Iris pigment epithelial cell (primary cell): ENCODE data around the gene FOXO3.

Experiments used
- DNase-seq: peaks from one replicate; pipeline ENCODE4 v3.0.0-alpha.2; 2011; ENCODE audit warnings: low read depth

The FOXO3 gene

DNA sequence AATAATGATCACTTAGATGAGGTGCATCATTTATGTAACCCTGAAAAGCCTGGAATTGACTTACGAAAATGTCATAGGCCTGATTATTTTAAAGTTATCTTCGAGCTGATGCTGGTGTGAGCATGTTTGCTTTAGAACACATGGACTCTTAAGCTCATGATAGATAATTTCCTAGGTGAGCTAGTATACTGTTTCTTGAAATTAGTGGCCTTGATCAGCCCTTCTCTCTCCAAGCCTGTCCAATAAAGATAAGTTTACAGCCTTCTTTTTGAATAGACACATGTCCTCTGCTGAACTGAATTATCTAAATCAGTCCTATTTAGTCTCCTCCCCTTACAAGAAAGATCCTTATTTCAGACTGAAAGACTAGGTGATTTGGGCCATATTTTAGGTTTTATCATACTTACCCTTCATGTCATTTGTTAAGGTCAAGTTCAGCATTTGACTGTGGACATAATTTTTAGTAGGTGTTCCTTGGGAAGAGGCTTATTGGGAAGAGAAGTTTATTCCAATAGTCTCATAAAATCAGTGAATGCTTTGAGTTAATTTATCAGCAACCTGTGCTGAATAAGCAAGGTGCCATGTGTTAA is 15.3 kb downstream of the FOXO3 start:
- no peak for DNase-seq

DNA sequence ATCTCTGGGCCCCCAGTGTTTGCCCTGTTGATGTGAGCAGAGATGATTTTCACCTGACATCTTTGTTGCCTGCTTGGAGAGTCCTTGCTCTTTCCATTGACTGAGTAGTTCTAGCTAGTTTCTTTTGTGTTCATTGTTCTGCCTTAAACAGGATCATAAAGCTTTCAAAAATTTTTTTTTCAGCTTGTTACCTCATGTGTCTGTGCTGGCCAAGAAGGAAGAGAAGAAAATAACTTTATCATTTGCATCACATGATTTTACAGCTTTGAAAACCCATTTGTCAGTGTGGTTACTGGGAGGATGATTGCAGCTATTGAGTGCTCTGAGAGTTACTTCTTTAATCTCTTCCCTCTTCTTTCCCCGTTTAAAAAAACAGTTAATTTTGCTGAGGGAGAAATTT is 16.0 kb downstream of the FOXO3 start:
- no peak for DNase-seq

DNA sequence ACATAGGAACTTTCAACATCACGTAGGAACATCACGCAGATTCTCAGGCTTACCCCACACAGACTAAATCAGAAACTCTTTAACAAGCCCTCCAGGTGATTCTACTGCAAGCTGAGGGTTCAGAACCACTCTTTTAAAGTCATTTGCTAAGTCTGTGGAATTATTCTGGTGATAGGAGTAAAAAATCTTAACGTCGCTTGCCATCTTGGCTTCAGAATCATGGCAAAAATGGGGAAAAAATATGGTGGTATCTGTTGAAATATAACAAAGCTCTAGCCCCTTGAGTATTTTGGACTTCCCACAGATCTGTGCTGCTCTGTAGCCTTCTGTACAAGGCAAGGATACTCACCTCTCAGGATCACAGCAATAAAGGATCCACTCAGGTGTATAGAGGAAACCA is 17.4 kb downstream of the FOXO3 start:
- DNase-seq = no peak

DNA sequence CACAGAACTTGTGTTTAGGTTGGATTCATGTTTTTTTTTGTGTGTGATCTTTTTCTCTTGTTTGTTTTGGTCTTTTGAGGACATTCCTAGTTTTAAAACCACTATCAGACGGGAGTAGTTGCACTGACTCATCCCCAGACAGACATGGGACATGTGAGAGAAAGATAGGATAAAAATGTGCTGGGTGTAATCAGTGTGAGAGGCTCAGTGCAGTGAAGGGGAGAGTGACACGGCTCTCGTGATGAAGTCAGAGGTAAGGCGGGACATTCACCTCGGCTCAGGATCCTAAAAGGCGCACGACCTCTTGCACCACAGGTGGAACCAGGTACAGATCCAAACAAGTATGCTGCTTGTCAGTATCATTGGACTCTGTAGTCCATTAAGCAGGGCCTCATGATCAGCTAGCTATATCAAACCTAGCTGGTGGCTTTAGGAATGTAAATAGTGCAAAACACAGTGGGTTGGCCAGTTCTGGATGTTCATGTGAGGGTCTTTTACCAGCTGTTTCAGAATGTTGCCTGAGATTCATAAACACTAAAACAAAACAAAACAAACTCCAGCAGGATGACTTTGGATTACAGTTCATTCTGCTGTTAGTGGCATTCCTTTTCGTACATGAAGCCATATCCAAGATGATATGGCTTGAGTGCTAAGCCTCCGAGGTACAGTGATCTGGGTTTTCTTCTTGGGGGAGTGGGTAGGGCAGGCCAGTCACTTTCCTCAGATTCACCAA is 18.0 kb downstream of the FOXO3 start:
- DNase-seq = peak; percentile 92

DNA sequence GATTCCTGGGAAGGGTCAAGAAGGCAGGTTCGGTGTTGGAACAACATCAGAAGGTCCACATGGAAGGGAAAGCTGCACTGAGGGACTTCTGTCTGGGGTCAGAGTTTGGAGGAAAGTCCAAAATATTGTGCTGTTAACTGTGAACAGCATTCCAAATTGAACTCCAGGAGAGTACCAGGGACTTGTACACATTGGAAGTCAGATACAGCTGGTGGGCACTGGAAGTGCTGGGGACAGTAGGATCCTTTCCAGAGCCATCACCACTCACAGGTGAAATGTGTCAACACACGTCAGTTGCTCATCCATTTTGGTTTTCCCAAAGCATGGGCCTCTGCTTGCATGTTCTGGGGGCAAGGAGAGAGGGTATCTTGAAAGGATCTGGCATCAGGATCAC is 18.6 kb downstream of the FOXO3 start:
- DNase-seq = no peak

DNA sequence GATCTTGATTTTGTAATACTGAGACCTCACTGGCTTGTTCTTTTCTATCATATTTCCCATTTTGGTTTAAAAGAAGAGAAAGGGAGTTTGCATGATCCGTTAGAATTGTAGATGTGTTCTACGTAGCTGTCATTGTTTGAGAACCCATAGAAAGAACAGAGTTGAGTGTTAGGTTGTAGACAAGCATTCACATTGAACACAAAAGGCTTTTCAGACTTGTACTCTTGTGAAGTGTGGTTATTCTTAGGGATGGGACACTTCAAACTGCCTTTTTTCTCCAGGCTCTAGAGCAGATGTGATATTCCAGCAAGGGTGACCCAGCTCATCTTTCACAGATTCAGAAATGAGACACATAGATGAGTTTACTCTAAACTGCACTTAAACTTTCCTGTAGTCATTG is 19.9 kb downstream of the FOXO3 start:
- DNase-seq = no peak

DNA sequence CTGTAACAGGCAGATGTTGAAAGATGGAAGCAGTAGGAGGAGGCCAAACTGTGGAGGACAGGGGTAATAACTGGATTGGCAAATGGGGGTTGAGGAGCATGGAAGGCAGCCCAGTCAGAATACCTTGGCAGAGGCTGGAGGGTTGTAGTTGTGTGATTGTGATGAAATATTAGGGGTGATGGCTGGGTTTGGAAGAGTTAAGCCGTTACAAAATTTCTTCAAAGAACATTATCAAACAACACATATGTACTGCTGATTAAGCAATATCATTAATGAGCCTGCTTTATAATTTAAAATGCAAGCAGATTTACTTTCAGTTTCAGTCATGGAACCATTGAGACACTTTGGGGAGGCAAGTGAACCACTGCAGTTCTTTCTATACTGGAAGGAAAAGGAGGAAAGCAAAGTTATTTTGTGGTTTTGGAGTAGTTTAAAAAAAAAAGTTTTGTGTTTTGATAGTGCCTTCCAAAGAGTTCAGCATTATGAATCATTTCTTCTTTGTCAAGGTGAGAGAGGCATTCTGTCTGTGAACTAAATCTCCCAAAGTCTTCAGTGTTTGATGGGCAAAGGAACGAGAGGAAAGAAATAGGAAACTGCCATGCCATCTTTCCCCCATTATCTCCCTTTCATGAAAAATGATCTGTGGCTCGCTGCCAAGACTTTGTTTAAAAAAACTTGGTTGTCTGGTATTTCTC is 20.7 kb downstream of the FOXO3 start:
- peak; percentile 94 for DNase-seq

DNA sequence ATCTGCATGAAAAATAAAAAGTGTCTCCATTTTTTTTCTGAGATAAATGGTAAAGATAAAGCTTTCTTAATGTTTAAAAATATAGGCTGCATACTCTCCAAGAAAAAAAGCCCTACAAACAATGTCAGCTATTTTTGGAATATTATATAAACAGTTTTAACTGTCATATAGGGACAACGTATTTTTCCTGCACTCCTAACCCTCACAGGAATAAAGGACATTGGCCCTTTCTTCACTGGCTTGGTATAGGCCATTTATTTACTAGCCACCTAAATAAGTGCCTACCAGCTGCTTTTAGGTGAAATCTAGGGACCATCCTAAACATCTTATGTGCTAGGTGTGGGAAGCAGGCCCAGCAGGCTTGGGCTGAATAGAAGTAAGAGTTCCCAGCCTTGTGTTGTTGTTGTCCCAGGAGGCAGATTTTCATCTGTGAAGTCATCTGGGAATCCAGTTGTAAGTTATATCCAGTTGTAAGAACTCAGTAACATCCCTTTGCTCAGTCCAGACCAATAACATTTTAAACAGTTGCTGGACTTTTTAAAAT is 21.3 kb downstream of the FOXO3 start:
- DNase-seq = peak; percentile 68

DNA sequence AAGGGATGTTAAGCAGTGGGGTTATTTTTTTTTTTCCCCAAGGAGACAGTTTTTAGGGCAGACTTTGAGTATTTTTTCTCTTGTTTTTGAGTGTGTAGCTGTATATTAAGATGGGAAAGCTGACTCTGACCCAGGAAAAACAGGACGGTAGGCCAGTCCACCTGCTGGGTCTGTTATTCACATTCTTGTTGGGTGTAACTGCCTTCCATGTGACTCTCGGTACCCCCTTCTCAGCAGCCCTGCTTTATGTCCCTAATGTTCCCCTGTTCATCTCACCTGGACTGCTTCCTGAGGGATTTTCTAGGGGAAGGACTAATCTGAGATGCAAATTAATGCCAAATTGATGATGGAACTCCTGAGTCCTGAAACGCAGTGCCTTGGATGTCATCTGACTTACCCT is 21.9 kb downstream of the FOXO3 start:
- no peak for DNase-seq

DNA sequence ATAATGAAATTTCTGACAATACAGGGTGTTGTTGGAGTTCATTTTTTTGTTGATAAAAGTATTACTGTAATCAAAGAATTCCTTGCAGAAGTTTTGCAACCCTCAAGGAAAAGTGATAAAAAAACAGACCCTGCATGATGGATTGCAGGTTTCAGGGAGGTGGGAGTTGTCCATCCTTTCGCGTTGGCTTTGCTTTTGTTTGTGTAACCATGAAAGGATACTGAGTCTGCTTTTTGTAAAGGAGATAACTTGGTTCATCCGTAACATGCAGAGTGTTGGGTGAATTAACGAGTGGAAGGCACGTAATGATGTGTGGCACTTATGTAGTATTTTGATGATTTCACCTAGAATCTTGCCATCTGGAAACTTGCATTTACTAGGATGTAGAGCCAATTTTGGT is 23.6 kb downstream of the FOXO3 start:
- DNase-seq = no peak

DNA sequence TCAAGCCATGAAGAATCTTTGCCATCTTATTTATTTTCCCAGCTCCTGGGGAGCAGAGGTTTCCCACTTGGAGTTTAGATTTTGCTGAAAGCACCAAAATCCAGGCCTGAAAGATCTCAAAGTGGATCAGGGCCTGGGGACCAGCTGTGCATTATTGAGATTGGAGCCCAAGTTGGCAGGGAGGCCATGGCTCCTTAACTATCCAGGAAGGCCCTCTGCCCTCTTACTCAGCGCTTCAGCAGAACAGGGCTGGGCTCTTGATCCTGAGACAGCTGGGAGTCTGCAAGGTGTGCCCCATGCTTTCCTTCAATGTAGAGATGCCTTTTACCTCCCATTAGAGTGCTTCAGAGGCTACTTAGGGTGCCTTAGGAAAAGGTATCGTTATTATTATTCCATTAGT is 24.6 kb downstream of the FOXO3 start:
- DNase-seq = no peak

DNA sequence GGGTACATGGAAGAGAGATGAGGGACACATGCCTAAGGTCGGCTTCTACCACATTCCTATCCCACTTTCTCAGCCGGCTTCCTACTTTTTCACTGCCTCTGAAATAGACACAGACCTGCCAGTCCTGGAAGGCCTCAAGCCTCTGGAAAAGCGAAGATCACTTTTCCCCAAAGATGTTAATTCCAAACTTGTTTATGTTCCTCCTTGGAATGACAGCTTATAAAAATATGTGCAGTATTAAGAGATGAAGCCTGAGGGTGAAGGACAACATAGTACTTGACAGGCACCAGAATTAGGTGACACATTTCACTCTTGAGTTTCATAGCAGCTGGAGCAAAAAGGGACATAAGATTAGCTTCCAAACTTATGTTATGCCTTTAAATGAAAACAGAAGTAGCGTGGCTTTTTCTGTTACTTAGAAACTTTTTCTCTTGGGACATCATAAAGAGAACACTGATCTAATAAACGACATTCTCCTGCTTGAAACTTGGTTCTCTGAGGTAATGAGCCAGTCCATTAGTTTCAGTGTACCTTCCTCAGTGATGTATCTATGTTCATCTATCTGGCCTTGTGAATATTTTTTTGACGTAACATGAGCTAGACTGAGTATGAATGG is 25.3 kb downstream of the FOXO3 start:
- no peak for DNase-seq

DNA sequence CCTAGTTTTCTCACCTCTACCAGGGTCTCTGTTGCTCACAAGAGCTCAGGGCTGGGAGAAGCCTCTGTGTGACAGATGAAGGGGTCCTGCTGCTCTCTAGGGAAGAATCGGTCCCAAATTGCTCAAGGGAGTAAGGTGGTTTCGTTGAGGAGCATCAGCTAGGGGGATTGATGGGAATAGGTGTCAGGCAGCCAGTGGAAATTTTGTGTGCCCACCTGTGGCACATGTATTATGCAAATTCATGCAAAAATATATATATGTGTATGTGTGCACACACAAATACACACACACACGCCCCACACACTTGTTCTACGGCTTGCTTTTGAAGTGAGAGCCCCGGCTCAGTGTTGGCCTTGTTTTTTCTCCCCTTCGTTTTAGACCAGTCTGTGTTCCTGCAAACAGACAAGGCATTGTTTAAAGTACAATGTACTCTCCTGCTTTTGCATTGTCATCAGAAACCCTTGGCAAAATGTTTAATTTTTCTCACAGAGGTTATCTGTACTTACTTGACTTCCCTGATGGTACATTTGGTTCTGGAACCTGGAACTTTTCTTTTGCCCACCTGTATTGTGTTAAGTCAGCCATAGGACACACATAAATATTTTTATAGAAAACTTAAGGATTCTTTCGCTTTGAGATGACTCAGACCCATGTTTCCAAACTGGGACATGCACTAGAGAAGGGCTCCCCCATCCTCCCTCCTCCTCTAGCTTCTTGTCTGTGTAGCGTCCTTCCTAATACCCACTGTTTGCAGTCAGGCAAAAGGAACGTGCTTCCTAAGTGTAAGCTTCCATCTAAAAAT is 26.7 kb downstream of the FOXO3 start:
- peak; percentile 91 for DNase-seq

DNA sequence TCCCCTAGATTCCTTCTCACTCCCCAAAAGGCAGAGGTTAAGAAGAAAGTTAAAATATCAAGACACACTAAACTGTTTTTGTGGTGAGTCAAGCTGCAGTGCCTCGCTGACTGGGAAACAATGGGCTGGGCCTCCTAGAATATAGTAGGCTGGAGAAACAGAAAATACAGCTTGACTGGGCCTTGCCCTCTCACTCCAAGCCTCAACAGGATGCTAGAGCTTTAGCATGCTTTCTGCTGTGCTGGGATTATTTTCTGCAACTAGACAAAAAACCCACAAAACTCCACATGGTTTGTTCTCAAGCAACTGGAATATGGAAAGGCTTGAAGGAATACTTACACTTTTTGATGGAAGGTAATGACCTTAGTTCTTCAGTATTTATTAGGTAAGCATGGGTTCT is 27.9 kb downstream of the FOXO3 start:
- DNase-seq = peak; percentile 84

DNA sequence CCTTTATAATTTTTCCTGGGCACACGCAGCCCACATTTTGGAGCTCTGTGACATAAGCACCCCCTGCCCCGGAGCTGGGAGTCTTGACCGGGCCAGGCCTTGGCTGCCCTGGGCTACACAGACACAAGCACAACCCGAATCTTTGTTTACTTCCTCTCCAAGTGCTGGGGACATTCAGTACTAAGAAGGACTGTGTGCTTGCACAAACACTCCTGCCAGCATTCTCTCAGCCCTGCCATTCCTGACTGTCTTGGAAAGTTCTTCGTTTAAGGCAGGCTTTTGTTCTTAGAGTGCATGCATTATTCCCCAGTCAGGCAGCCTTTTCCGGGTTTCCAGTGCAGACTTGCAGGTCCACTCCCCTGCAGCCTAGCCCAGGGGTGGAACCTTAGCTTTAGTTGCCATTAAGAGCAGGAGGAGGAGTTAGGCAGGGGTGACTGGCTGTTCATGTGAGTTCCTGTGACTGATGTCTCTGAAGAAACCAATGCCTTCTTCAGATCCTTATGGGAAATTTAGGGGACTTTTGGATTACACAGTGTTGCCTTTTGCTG is 28.6 kb downstream of the FOXO3 start:
- DNase-seq = peak; percentile 73

DNA sequence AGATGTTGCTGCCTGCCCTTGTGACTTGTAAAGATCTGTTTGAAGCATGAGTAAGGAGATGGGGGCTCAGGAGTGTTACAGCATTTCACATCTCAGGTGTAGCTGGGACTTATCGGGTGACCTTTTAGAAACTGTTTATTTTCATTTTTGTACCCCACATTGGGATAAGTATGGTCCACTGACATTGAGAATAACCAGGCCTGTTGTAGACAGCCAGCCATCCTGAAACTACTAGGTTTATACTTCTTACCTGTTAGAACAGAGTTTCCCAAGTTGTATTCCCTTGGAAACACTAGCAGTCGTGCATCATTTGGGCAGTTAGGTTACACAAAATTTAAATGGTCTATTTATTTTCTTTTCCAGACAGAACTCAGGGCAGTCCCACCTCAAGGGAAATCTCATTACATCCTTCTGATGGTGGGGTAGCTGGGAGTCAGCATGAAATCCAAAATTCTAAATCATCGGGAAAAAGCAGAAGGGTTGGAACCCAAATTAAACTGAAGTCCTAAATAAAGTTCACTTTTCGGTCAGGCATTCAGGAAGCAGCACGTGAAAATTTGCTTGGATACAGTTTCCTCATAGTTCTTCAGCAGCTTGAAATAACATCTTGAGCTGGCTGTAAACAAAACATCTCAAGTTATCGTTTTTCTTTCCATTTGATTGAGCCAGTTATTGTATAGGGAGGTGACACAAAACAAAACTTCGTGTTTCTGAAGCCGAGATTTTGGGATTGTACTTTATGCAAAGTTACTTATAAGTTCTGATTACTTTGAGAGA is 30.5 kb downstream of the FOXO3 start:
- peak; percentile 46 for DNase-seq

DNA sequence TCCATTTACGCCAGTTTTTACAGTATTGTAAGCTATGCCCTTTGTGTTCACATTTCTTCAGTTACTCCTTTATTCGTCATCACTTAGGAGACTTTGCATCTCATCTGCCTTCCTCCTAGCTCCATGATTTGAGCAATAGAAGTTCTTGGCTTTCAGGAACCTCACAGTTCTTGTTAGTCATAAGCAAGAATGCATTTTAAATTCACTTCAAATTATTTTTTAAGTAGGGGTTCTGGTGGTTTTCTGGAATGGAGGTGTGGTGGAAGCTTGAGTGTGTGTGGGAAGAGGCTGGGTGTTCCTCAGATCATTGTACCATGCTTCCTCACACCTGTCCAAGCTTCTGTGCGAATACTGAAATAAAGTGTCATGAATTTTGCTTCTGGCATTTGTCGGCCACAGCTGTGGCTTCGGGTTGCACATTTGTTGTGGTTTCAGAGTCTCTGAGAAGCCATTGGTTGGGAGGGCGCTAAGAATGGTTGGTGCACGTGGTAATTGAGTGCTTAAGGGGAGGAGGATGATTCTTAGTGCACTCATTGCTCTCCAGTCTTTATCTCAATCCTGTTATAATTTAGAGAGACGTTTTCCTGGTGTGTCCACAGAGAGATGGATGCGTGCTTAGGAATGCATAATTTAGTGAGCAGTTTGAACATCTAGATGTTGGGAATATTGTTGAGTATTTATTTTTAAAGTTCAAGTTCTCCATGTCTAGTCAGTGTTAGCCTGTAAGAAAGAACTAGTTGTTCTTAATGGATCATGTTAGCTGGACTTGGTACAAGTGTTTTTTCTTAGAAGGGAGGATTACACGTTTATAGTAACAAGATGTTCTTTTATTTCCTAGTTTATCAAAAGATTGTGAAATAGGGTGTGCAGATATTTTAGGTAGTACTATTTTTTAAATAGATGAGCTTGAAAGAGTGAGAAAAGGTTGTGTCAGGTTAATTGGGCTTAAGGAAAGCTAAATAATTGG is 31.9 kb downstream of the FOXO3 start:
- DNase-seq = peak; percentile 89

DNA sequence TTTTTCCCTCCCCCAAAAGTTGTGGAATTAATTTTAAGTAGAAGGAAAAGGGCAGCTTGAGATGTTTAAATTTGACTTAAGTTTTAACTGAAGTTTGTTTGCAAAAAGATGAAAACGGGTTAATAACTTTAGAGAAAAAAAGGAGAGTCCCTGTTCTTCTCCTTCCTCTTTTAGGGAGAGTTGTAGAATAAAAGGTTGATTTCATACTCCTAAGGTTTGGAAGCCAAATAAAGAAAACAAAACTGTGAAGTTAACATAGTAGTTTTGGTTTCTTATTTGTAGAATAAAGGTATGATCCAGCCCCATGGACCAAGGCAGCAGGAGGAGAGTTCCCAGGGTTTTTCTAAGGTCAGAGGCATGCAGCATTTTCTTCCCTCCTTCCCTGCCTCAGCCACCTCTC is 33.4 kb downstream of the FOXO3 start:
- no peak for DNase-seq

DNA sequence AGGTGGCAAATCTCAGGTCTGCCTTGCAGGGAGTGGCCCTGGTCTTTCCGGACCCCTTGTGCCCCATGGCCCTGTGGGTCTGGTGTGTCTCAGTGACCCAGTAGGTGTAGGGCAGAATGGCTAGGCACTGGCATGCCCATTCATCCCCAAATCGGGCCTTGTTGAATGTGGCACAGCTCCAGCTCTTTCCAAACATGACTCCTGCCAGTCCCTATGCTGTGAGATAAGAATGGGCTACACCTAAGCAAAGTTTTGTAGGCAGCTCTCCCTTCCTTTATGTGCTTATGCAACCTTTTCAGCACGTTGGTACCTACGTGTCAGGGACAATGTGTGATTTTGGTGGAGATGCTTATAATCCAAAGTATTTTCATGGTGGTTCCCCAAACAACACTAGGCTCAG is 33.9 kb downstream of the FOXO3 start:
- no peak for DNase-seq

DNA sequence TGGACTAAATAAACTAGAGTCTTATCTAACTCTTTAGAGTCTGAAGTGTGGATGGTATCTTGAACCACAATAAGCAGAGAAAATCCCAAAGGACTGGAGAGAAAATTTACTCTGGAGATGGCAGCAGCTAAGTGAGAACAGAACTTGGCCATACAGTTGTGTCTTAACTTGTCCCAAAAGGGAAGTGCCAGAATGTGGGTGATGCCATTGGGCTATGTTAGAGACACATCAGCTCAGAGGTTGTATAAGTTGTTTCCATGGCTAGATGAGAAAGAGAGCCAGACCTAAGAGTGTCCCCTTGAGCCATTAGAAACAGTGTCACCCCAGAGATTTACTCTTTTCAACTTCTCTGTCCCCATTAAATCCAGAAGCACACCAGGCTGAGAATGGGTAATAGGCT is 36.2 kb downstream of the FOXO3 start:
- DNase-seq = no peak
